Stimulated activated CD8-positive, alpha-beta memory T cell treated with anti-CD3 and anti-CD28 coated beads, Interleukin-15, amount 100 ng/mL, for 24 hours (primary cell): Measurements from ENCODE around the gene BTBD16.

Experiments used
- DNase-seq: peaks from one replicate; pipeline ENCODE4 v3.0.0-alpha.2; 2020; ENCODE audit warnings: low read depth

BTBD16 gene

GRCh38 chr10:122273966-122274545 lies 3.0 kb downstream of the BTBD16 start:
- no peak for DNase-seq

GRCh38 chr10:122276611-122277208 lies 5.6 kb downstream of the BTBD16 start:
- DNase-seq, result no peak

GRCh38 chr10:122277526-122278136 lies 6.5 kb downstream of the BTBD16 start:
- no peak for DNase-seq

- no peak for DNase-seq
These were observed 8.6 kb downstream of the BTBD16 start for GRCh38 chr10:122279725-122280141.

GRCh38 chr10:122280156-122280555 lies 9.1 kb downstream of the BTBD16 start:
- no peak for DNase-seq

- DNase-seq, result no peak
These were observed 10.0 kb downstream of the BTBD16 start for GRCh38 chr10:122281018-122281626.

- DNase-seq, result no peak
These were observed 10.7 kb downstream of the BTBD16 start for GRCh38 chr10:122281751-122282150.

- no peak for DNase-seq
These were observed 11.2 kb downstream of the BTBD16 start for GRCh38 chr10:122282253-122282671.

GRCh38 chr10:122282909-122283308 lies 11.8 kb downstream of the BTBD16 start:
- no peak for DNase-seq

GRCh38 chr10:122285506-122286444 lies 14.7 kb downstream of the BTBD16 start:
- DNase-seq, result no peak

- DNase-seq, result no peak
These were observed 15.8 kb downstream of the BTBD16 start for GRCh38 chr10:122286867-122287266.

GRCh38 chr10:122287570-122287969 lies 16.5 kb downstream of the BTBD16 start:
- no peak for DNase-seq

GRCh38 chr10:122288262-122288661 lies 17.2 kb downstream of the BTBD16 start:
- no peak for DNase-seq

- no peak for DNase-seq
These were observed 17.8 kb downstream of the BTBD16 start for GRCh38 chr10:122288917-122289316.

- DNase-seq, result no peak
These were observed 19.2 kb downstream of the BTBD16 start for GRCh38 chr10:122290334-122290733.

GRCh38 chr10:122290833-122291532 lies 19.9 kb downstream of the BTBD16 start:
- no peak for DNase-seq

GRCh38 chr10:122291739-122292138 lies 20.6 kb downstream of the BTBD16 start:
- DNase-seq, result no peak

- no peak for DNase-seq
These were observed 21.3 kb downstream of the BTBD16 start for GRCh38 chr10:122292376-122292775.

- no peak for DNase-seq
These were observed 22.3 kb downstream of the BTBD16 start for GRCh38 chr10:122293156-122293960.

GRCh38 chr10:122293961-122294380 lies 22.9 kb downstream of the BTBD16 start:
- no peak for DNase-seq
